ENCODE measurements around the gene CLNS1A.
"Not testable (repeated sequence)": the region's sequence is repeated elsewhere in the genome, so short reads cannot be mapped to it uniquely, and the experiment has no call there.

Gene CLNS1A

GRCh38 chr11:77637345-77638165 lies at the start of gene CLNS1A:
Gene CLNS1A (minus strand): TSS chr11:77637794. CDS start chr11:77637714, 80 bp downstream.
- DNase-seq (ENCODE audit: low read depth in 3 of 3), result peak; percentile 69 to 73 (median 70)

GRCh38 chr11:77687088-77687487 lies 49.5 kb upstream of the CLNS1A start:
- no peak for DNase-seq (ENCODE audit: low read depth in 3 of 3)

GRCh38 chr11:77677138-77677537 lies 39.5 kb upstream of the CLNS1A start:
- no peak for DNase-seq (ENCODE audit: low read depth in 3 of 3)

- DNase-seq (ENCODE audit: low read depth in 3 of 3), result no peak
These were observed 34.7 kb upstream of the CLNS1A start for GRCh38 chr11:77672264-77672663.

GRCh38 chr11:77669848-77670511 lies 32.4 kb upstream of the CLNS1A start:
- DNase-seq (ENCODE audit: low read depth in 3 of 3), result no peak

GRCh38 chr11:77668760-77669159 lies 31.2 kb upstream of the CLNS1A start:
- no peak for DNase-seq (ENCODE audit: low read depth in 3 of 3)

GRCh38 chr11:77665240-77665965 lies 27.8 kb upstream of the CLNS1A start:
- no peak for DNase-seq (ENCODE audit: low read depth in 3 of 3)

GRCh38 chr11:77661670-77662069 lies 24.1 kb upstream of the CLNS1A start:
- no peak for DNase-seq (ENCODE audit: low read depth in 3 of 3)

- DNase-seq (ENCODE audit: low read depth in 3 of 3), result no peak
These were observed 23.4 kb upstream of the CLNS1A start for GRCh38 chr11:77660947-77661346.

- DNase-seq (ENCODE audit: low read depth in 3 of 3), result no peak
These were observed 20.8 kb upstream of the CLNS1A start for GRCh38 chr11:77658213-77659013.

GRCh38 chr11:77656362-77656761 lies 18.8 kb upstream of the CLNS1A start:
- no peak for DNase-seq (ENCODE audit: low read depth in 3 of 3)

- DNase-seq (ENCODE audit: low read depth in 3 of 3), result no peak
These were observed 17.3 kb upstream of the CLNS1A start for GRCh38 chr11:77654770-77655434.

- DNase-seq (ENCODE audit: low read depth in 3 of 3), result no peak
These were observed 12.5 kb upstream of the CLNS1A start for GRCh38 chr11:77650123-77650522.

- DNase-seq (ENCODE audit: low read depth in 3 of 3), result no peak
These were observed 10.2 kb upstream of the CLNS1A start for GRCh38 chr11:77647654-77648305.

GRCh38 chr11:77644887-77645286 lies 7.3 kb upstream of the CLNS1A start:
- no peak for DNase-seq (ENCODE audit: low read depth in 3 of 3)

GRCh38 chr11:77642228-77642627 lies 4.6 kb upstream of the CLNS1A start:
- no peak for DNase-seq (ENCODE audit: low read depth in 3 of 3)

GRCh38 chr11:77636731-77637344 lies 756 bp downstream of the CLNS1A start:
- no peak for DNase-seq (ENCODE audit: low read depth in 3 of 3)

- DNase-seq (ENCODE audit: low read depth in 3 of 3), result not testable (repeated sequence)
These were observed 3.7 kb downstream of the CLNS1A start for GRCh38 chr11:77633926-77634325.

- DNase-seq (ENCODE audit: low read depth in 3 of 3), result no peak
These were observed 7.4 kb downstream of the CLNS1A start for GRCh38 chr11:77630157-77630710.

Data from stimulated activated CD4-positive, alpha-beta T cell treated with anti-CD3 and anti-CD28 coated beads, TNF-alpha, amount 100 ng/mL, for 48 hours (primary cell).